Neural progenitor cell (in vitro differentiated cells): ENCODE measurements around the gene JAZF1.

Experiments used
- CTCF ChIP-seq: fragments of 200-600 bp; sonication (generic); IDR thresholded peaks from 2 replicates; pipeline ENCODE4 v1.5.1; 2017; ENCODE audit warnings: antibody characterized with exemption, mild to moderate bottlenecking
- EZH2phosphoT487 ChIP-seq: fragments of 200-600 bp; sonication (generic); IDR thresholded peaks from 2 replicates; pipeline ENCODE4 v1.6.1; 2017; ENCODE audit warnings: antibody characterized with exemption

GRCh38 chr7:27890205-27890849 lies 290.3 kb downstream of the JAZF1 start:
- TF ChIP-seq CTCF (no peak), EZH2phosphoT487 (no peak)
